Right renal cortex interstitium (tissue), 3 donors: ENCODE data around the gene PRPF18. TPM values are rescaled to one million over a fixed set of nuclear protein-coding genes. Genes with fewer than 3 reads are reported as not detected.

Source experiments
- DNase-seq, 3 donors: peaks; one replicate each; pipeline ENCODE4 v3.0.0-alpha.2; 2013; ENCODE audit warnings: low read depth in 3 of 3, low spot score in 2 of 3
- polyA plus RNA-seq, 3 donors: library from polyadenylated mRNA; unstranded; fragments of 120-200 nt; gene quantifications; one replicate each; pipeline ENCODE4 v1.2.1, GENCODE V29; 2013; ENCODE audit not compliant: insufficient read length in 3 of 3

Gene PRPF18
- polyA plus RNA-seq, 3 donors = 27.6 to 32.9 (median 30.7) TPM

DNA sequence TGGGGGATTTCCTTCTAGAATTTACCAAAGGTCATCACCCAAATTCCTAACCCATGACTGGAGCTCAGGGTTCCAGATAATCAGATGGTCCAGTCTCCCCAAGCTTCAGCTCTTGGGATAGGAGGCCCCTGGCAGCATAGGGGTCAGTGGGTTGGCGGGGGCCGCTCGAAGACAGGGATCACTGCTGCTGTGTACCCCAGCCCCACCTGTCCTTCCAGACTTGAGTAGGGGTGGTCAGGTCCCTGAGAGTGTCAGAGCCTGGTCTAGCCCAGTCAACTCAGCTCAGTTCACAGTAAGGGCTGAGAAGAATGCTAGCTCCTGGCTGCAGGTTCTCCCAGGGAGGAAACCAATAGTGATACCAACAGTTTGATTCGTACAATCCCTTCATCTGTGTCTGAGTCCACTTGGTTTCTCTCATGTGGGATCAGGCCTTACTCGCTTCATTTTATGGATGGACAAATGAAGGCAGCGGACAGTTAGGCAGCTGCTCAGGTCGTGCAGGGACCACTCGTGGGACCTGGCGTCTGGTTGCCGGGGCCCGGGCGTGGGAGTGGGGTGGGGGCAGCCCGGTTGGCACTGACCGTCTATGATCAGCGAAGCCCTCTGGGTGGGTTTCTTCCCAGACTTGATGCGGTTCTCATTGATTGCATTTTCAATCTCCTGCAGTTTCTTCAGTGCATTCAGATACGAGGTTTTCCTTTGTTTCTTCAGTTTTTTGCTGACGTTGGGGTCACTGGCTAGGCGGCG, 78.9 kb downstream of the PRPF18 start:
- no peak for DNase-seq

GRCh38 chr10:13668126-13668525, 81.4 kb downstream of the PRPF18 start:
- DNase-seq = no peak

DNA sequence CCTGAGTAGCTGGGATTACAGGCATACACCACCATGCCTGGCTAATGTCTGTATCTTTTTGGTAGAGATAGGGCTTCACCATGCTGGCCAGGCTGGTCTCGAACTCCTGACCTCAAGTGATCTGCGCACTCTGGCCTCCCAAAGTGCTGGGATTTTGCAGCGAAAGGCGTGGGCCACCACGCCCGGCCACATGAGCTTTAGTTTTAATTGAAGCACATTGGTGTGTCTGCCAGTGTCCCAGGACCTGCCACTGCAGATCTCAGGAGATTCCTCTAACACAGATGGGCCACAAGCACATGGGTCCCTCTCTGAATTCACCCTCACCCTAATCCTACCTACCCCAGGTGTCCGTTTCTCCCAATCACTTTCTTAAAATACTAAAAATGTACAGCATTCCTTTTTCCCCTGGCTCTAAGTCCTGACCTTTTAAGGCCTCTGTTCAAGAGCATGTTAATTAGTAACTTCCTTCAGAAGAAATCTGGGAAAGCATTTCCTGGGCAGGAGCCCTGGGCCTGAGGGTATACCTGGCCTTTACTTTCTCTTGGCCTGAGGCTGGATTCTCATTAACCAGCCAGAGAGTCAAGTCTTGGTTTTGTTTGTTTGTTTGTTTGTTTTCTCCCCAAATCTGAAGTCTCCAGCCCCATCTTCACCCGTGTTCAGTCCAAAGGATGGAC, 82.6 kb downstream of the PRPF18 start:
- DNase-seq = no peak

- DNase-seq = no peak
These were observed 83.1 kb downstream of the PRPF18 start for GRCh38 chr10:13669901-13670300.

DNA sequence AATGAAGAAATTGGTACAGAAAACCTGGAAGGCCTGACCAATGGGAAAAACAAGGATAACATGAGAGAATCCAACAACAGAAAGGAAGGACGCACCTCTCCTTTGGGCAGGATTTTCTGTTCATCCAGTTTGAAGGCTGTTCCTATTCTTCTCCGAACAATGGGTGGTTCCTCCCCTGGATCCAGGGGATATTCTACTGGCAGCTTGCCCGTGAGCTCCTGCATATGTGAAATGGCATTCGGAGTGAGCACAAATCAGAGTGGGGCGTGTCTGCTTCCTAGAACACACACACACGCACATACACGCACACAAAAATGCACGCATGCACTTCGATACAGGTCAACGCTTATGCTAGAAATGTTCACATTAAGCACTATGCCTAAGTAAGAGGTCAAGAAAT, 83.5 kb downstream of the PRPF18 start:
- no peak for DNase-seq

- DNase-seq = no peak
These were observed 85.1 kb downstream of the PRPF18 start for GRCh38 chr10:13671904-13672303.

DNA sequence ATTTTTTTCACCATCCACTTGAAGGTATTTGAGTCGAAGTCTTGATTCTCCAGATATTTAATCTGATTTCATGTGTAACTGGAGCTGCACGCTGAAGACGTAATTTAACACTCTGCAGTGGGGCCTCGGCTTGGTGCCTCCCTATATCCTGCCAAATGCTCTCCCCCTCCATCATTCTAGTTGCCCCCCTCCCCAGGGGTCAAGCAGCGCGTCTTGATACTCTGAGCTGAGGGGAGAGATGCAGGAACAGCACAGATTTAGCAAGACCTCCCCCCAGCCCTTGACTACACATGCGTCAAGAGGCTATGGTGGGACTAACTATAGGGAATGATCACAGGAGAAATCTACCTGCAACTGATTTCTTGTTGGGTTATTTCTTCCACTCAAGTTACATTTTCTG, 85.8 kb downstream of the PRPF18 start:
- DNase-seq = no peak

GRCh38 chr10:13673156-13673555, 86.4 kb downstream of the PRPF18 start:
- DNase-seq = no peak

DNA sequence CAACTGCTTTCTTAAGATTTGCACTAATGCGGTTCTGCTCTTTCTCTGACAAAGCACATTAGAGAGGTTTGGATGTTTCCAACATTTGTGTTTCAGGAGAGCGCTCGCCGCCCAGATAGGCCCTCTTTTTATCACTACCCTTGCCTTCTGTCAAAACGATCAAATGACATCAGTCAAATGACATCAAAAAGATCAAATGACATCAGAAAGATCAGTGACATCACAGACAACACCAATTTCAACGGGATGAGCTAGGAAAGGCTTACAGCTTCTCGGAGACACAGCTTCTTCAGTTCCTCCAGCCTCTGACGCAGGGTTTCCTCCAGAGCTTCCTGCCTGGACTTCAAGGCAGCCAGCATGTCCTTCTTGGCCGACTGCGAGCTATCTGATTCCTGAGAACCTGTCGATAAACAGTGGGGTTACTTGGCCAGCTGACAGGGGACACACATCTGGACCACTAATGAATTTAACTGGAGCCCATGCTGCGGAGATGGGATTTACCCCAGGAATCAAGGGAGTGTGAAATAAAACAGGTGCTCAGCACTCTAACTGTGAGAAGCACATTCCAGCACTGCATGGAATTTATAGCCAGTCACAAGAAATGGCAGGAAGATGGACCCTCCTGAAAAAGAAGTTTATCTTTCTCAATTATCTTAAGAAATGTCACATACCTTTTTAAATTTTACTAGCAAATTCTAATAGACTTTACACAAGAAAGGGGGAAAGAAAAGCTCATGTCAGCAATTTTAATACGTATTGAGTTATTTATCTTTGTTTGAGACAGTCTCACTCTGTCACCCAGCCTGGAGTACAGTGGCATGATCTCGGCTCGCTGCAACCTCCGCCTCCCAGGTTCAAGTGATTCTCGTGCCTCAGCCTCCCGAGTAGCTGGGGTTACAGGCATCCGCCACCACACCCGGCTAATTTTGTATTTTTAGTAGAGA, 88.2 kb downstream of the PRPF18 start:
- no peak for DNase-seq

DNA sequence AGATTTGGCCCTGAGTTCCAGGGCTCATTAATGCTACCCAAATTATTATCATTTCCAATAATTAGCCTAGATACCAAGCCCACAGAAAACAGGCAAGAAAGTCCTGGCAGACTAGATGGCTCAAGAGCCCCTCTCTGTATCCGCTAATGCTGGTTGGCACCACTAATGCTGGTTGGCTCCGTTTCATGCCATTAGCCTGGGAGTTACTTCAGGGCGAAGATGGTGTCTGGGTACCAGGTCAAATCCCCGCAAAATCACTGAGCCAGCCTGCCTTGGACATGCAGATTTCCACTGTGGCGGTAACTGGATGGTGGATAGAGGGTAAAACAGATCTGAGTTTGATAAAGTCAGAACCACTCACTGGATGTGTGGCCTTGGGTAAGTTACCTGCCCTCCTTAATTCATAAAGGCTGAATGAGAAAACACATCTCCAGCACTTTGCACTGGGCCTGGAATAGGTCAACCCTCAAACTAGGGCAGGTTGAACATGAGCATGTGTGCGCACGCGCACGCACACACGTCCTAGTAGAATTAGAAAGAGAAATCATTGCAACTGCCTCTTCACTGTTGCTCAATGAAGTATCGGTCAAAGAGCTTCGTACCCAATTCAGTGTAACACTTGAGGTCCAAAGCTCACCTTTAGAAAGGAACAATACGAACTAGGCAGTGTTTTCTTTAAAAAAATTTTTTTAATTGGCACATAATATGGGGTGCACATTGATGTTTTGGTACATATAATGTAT, 91.5 kb downstream of the PRPF18 start:
- no peak for DNase-seq

Other genes with a start within 250 kb of the PRPF18 start
- 100 to 1,000 TPM; 130 to 146 (median 139) TPM for gene SEPHS1, start 238.7 kb upstream of the PRPF18 start, polyA plus RNA-seq
- 10 to 100 TPM; 29.7 to 32.9 (median 30.8) TPM for gene BEND7, start 58.0 kb upstream of the PRPF18 start, polyA plus RNA-seq